Measurements from ENCODE around the gene KRTAP20-2.

KRTAP20-2 gene

GRCh38 chr21:30674312-30674711, 39.3 kb downstream of the KRTAP20-2 start:
- DNase-seq (ENCODE audit: low read depth in 2 of 3, low spot score in 2 of 3) = no peak

GRCh38 chr21:30676737-30677136, 41.7 kb downstream of the KRTAP20-2 start:
- DNase-seq (ENCODE audit: low read depth in 2 of 3, low spot score in 2 of 3) = no peak

GRCh38 chr21:30680586-30680985, 45.6 kb downstream of the KRTAP20-2 start:
- no peak for DNase-seq (ENCODE audit: low read depth in 2 of 3, low spot score in 2 of 3)

- no peak for DNase-seq (ENCODE audit: low read depth in 2 of 3, low spot score in 2 of 3)
These were observed 49.5 kb downstream of the KRTAP20-2 start for GRCh38 chr21:30684506-30684905.

All from activated CD8-positive, alpha-beta memory T cell treated with anti-CD3 and anti-CD28 coated beads for 48 hours (primary cell).